ENCODE measurements around the gene PTGFRN.

- TF ChIP-seq POLR2AphosphoS5 (IDR thresholded peaks at IDR 0.05), result no peak
- TF ChIP-seq CTCF (IDR thresholded peaks at IDR 0.05), result no peak
- no peak for TF ChIP-seq POLR2A (IDR thresholded peaks at IDR 0.05)
- no peak for TF ChIP-seq EP300 (IDR thresholded peaks at IDR 0.05)
These were observed 25.0 kb downstream of the PTGFRN start for GRCh38 chr1:116934586-116935207.

Measured in sigmoid colon (tissue), 4 donors.